HCEC 1CT (cell line): ENCODE data around the gene SND1.
A peak's percentile ranks its signal among the peaks of the same experiment; 100 is the strongest.

Source experiments
- DNase-seq: peaks from one replicate; pipeline ENCODE4 v3.0.0-alpha.2; 2017

SND1 gene

DNA sequence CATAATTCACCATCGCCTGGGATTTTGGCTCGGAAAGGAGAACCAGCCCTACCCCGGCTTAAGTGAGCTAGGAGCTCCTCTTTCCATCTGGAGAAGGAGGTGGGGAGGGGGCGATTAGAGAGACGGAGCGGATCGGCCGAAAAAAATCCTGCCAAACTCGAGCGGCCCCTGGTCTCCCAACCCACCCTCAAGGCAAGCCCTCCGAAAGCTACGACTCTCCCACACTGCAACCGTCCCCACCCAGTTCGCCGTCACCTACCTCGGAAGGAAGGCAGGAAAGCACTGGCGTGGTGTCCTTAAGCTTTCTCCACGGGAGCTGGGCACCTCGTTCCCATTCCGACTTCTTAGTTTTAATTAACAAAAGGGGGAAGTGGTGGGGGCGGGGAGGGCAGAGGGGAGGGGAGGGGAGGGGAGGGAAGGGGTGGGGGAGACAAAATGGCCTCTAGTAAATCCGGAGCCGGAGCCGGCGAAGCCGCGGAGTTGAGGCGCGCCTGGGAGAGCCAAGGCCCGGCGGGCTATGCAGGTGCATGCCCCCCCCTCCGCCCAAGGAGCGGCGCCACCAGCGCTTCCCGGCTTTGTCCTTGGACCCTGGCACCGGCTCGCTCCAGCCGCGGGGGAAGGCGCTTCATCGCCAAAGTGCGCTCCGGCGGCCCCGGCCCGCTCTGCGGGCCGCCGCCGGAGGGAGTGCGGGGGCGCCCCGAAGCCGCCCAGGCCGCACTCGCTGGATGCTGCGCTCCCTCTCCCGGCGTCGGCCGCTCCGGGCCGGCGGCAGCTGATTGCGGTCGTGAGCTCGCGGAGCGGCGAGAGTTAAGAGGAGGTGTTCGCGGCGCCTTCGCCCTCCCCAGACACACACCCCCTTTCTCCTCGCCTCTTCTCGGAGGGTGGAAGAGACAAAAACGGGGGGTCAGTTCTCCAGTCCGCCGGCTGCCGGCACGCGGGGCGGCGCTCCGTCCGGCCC is 378.9 kb downstream of the SND1 start, which contains the start of gene LRRC4:
TSS of gene LRRC4 (minus strand) at position 784 of the 958 bp plus-strand sequence. CDS start 797 bp downstream, outside the sequence.
- peak; percentile 45 for DNase-seq

DNA sequence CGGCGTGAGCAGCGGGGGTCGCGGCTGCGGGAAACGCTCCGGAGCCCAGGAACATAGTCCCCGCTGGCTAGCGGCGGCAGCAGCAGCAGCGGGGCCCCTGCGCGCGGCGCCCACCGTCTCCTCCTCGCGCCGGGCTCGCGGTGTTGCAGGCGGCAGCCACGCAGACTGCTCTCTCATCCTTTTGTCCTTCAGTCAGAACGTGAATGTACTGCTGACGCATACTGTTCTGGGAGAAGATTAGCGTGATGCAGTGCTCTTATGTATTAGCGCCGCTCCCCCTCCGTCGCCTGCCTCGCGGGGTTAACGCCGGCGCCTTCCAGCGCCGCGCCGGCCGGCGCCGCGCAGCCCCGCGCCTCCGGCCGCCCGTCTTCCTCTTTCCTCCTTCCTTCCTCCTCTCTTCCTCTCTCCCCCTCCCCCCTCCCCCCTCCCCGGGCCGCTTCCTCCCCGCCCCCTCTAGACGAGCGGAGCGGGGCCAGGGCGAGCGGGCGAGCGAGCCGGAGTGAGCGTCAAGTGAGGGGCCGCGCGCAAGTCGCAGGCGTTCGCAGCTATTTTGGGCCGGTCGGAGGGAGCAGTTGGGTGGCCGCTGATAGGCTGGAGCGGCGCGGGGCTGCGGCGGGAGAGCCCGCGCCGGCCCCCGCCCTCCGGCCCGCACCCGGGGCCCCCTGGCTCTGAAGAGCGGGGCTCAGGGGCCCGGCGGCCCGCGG is 380.1 kb downstream of the SND1 start:
- DNase-seq: peak; percentile 93

DNA sequence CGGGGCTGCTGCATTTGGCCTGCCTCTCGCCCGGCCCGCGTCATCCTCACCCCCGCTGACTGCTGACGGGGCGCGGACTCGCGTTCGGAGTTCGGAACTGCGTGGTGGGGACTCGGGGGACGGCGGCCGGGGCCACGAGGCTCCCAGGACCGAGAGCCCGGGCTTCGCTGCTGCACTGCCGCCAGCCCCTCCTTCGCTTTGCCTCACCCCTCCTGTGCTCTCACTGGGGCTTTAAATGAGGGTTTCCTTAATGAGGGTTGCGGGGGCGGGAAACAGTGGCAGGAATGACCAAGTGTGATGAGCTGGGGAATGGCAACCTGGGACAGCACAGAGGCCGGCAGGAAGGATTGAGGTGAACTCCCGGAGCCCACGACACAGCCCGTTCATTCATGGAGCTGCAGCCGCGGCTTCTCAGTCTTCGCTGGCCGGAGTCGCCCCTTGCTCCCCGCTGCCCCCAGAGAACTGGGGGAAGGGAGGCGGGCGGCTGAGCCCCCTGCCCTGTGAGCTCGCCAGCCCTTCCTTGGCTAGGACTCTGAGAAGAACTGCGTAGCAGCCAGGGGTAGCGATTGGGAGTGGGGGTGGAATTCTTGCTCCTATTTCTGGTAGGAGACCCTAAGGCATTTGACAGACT is 380.7 kb downstream of the SND1 start:
- DNase-seq: peak; percentile 11

DNA sequence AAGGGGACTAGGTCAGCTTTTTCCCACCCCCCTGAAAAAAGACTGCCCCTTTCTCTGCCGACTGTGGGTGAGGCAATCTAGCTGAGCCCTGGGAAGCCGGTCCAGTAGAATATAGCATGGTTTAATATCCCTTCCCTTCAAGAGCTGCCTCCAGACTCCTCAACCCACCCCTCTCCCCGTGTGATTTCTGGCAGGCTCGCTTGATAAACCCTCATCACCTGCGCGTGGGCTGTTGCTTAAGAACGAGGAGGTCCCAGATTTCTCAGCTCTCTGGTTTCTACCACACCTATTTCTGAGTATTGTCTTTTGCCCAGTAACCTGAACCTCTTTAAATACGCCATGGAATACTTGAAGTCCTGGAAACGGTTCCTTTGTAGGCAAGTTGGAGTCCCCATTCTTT is 381.3 kb downstream of the SND1 start:
- no peak for DNase-seq

DNA sequence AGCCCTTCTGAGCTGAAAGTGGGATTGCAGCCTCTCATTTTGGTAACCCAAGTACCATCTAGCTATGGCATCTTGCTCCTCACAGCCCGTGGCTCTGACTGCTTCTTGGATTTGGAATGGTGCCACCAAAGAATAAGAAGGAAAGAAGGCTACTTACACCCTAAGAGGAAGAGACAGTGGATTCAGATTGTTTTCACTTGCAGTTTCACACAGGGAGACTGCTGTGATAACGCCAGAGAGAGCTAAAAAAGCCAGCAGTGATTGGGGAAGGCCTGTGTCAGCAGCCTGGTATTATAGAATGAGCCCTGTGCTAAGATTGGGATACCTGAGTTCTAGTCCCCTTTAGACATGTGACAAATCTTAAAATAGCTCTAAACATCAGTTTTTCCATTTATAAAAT is 382.8 kb downstream of the SND1 start:
- no peak for DNase-seq

DNA sequence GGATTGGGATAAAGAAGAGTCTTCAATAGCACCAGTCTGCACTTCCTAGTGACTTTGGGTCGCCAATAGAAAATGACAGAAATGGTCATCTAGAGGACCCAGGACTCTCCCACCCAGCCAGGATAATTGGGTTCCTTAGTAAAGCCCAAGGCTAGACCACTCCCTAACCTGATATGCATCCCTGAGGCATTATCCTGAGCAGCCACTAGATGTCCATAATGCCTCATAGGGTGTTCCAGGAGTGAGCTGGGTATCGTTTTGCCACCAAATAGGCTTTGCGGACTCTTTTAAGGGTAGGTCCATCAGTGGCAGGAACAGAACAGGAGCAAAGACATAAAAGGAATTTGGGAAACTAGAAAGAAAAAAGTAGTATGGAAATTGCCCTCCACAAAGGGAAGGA is 383.7 kb downstream of the SND1 start:
- DNase-seq: no peak

DNA sequence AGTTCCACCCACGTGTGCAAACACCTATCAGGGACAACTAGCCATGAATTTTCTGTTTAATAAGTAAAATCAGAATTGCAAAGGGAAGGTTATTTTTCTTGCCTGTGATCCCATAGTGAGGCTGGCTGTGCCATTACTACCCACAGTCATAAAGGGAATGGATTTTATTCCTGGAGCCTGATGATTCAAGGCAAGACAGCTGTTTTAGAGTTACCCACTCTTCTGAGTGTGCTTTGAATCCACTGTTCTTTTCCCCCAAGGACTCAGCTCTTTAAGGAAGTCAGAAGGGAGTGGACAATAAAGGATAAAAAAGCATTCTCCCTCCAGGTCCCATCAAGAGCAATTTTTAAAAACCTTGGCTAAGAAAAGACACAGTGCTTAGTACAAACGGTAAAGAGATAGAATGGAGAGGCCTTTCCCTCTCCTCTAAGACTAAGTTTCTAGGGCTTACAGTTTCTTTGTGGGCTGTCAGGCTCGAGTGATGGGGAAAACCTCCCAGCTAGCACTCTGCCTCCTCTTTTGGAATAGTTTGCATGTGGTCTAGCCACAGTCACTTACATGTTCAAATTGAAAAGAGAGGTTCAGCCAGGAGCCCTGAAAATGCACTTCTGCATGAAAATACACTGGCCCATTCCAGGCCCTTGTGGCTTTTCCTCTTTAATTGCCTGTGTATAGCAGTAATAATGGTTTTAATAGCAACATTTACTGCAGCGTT is 384.4 kb downstream of the SND1 start:
- DNase-seq: no peak

DNA sequence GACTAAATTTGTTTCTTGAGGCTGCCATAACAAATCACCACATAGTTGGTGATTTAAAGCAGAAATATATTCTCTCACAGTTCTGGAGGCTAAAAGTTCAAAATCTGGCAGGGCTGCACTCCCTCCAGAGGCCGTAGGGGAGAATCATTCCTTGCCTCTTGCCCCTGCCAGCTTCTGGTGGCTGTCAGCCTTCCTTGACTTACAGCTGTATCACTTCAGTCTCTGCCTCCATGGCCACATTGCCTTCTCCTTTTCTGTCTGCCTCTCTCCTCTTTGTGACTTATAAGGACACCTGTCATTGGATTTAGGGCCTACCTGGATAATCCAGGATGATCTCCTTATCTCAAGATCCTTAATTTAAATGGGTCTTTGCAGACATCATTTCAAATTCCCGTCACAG is 385.1 kb downstream of the SND1 start:
- no peak for DNase-seq

DNA sequence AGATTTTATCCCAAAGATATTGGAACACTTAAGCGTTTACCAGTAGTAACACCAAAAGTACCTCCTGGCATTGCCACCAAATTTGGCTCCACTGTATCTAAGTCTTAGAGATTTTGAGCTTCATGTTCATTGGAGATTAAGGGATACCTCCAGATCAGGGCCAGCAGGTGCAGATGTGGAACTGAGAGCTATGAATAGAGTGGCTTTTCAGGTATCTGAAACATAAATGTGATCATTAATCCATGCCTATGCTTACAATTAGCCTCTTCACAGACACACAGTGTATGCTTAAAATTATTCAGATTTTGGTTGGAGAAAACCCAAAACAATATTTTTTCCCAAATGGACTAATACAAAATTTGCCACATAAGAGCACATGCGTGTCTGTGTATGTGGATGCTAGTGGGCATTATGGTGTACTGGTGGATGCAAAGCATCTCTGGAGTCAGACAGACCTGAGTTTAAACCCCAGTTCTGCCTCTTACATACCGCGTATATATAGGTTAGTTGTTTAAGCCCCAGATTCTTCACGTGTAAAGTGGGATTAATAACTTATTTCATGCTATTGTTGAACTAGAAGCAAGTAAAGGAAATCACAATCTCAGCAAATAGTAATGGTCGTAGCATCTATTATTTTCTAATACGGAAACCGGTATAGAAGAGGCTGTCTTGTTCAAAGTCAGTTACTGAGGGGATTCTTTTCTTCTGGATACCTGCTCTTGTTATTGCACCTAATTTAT is 386.1 kb downstream of the SND1 start:
- no peak for DNase-seq

DNA sequence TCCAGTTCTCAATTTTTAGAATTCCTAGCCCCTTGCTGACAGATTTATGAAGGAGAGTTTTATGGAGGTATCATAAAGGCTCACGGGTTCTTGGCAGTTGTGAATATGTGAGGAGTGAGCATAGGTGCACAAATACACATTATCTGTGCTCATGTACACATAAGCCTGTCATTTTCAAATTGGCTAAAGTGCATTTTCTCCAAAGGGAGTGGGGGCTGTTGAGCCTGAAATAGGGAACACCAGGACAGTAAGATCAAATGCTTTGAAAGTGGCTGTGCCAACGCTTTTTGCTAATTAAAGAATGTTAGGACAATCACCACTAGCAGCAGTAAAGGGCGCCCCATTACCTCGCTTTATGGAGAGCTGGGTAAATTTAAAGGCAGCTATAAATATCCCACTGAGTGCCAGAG is 387.6 kb downstream of the SND1 start:
- DNase-seq: no peak

DNA sequence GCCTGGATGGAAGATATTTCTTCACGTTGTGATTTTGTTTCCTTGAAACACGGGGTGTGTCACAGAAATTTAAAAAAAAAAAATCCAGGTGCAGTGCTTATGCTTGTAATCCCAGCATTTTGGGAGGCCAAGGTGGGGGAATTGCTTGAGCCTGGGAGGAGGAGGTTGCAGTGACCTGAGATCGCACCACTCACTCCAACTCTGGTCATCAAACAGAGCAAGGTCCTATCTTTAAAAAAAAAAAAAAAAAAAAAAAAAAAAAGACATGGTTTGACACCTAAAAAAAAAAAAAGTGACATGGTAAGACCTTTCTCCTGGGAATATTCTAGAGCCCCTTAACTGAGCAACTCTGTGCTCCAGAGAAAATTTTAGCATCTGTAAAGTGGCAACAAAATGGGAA is 388.2 kb downstream of the SND1 start:
- no peak for DNase-seq

DNA sequence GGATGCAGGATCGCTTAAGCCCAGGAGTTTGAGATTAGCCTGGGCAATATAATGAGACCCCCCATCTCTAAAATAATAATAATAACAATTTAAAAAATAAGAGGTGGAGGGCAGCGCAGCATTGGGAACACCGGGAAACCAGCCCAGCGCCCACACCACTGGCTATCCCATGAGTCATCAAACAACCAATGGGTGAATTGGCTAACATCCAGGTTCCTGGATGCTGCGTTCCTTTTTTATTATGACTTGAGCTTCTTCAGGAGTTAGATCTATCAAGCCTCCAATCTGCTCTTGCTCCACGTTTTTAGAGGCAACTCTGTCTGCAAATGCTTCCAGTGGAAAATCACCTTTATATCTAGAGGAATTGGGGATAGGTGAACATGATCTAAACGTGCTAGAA is 389.2 kb downstream of the SND1 start:
- DNase-seq: peak; percentile 73

DNA sequence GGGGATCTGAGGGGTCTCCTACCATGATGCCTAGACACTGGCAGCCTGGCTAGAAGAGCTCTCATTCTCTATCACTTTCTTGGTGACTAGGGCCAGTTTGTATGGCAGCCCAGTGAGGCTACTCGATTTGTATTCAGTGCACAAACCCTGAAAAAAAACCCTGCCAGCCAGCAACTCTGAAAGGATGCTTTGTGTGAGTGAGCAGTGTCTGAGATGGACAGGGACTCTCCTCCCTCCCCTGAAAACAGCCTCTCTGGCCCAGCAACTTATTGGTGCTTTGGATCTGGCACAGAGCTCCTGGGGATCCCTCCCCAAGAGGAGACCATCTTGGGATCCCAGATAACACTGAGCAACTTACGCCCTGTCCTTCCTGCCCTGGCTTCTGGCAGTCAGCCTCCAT is 390.0 kb downstream of the SND1 start:
- DNase-seq: no peak

DNA sequence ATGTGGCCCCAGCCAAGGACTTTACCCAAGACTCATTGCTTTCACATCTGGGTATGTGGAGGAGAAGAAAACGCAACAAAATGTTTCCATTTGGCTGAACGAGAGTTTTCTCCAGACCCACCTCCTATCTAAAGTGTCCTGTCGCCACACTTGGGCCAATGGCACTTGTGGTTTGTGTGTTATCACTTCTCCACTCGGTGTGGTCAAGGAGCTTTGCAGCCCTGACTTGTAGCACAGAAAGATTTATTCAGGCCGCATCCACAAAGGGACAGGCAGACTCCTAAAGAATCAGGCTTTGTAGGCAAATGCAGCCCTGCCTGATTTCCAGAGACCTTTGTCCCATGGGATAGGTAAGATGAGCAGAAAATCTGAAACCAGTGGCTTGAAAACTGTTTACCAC is 392.1 kb downstream of the SND1 start:
- DNase-seq: no peak

DNA sequence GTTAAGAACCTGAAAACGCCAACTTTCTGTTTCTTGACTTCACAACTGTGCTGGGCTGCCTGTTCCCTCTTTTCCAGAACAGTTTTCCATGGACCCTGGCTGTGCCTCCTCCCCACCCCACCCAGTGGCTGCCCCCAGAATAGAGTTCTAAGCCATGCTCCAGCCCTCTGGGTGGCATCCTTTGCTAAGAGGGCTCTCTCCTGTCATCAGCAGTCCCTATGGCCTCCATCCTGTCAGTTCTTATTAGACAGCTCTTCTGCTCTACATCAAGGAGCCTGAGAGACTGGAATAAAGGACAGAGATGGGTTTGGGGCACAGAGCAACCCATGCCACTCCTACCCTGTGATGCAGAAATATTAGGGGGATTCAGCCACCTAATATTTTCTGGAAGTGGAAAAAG is 393.2 kb downstream of the SND1 start:
- no peak for DNase-seq

DNA sequence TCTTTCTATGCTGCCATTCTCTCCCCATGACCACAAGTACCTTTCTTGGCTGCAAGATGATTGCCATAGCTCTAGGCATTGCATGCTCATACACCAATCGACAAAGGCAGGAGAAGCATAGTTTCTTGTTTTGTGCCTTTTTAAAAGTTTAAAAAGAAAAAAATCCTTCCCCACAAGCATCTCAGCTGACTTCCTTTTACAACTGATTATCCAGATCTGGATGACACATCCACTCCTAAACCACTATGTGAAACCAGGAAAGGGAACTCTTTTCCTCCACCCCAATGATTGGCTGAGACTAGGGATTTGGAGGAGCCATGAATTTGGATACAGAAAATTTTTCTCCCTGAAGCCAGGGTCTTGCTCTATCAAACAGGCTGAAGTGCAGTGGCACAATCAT is 393.8 kb downstream of the SND1 start:
- peak; percentile 30 for DNase-seq

DNA sequence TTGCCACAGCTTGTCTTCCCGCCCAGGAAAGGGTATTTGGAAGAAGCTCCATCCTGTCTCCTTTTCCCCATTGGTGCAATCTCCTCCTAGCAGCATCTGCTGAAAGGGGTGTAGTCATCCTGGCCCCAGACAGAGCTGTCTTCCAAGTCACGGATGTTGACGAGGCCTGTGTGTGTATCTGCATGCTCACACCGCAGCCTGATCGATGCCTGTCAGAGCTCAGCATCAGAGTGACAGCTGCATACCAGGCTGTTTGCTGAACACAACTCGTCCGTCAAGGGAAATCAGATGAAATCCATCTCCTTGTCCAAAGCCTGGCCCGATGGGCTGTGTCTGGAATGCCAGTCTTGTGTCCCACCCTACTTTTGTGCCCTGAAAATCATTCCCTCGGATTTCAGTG is 400.4 kb downstream of the SND1 start:
- no peak for DNase-seq

DNA sequence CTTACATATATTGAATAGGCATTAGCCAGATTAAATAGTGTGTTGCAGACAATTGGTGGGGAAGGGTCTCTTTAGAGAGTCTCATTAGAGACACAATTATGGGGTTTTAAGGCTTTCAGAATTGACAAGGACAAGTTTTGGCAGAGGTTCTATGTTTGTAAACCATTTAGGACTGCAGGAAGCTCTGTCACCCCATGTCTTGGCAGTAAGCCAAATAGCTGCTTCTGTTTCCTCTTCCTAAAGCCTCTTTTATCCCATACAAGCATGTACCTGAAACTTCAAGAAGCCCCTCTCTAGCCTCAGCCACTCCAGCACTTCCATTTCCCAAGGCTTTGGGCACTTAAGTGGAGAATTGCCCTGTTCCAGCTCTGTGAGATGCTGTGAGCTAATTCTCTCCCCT is 401.0 kb downstream of the SND1 start:
- peak; percentile 28 for DNase-seq

DNA sequence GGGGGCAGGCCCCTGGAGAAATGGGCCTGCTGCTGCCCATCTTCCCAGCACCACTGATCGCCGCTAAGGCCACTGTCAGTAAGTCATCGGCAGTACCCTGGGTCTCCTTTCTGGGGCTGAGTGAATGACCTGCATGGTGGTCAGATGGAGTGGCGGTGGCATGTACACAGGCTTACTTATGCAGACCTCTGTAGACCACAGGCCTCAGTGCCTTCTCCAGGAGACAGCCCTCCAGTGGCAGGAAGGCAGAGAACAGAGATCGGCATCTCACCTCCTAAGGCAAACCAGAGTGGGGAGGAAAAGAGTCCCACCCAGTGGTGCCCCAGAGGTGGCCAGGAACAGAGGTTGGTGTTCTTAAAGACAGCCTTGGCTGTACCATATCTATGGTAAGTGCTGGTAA is 402.0 kb downstream of the SND1 start:
- DNase-seq: no peak

DNA sequence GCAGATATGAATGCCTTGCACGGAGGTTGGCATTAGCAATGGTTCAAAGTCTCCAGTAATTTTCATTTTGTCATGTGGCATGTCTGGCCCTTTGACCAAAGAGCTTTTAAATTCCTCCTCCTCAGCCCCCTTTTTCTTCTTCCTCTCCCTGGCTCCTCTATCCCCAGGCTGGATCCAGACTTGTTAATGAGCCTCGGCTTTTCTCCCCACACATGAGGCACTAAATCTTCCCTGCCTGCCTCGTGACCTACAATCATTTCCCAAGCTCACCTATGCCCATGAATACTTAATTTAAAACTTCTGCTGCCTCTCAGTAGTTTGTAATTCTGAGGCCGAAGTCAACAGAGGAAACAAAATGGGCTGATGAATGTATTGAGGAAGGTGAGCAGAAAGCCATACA is 402.5 kb downstream of the SND1 start:
- DNase-seq: no peak

DNA sequence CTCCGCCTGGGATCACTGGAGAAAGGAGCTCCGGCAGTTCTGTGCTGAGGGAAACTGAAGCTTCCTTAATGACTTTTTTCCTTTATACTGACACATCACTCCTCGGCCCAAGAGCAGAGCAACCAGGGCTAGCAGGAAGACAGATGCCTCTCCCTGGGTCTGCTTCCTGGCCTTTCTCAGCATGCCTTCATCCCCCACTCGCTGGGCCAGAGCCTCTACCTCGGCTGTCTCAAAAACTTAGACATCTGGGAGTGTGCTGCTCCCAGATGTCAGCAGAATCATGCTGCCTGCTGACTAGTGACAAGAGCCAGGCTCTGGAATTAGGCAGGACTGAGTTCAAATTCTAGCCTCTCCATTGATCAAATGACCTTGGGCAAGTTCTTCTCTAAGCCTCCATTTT is 403.6 kb downstream of the SND1 start:
- DNase-seq: no peak

DNA sequence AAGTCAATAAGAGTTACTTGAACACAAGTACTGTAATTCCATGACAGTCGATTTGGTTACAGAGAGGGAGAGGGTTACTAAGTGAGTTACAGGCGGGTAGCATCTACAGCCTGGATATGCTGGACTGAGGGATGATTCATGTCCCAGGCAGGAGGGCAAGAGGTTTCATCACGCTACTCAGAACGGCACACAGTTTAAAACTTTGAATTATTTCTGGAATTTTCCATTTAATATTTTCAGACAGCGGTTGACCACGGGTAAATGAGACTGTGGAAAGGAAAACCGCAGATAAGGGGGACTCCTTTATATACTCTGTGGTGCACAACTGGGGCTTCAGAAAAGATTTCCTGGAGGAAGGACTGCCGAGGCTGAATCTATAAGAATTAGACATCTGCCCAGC is 404.9 kb downstream of the SND1 start:
- peak; percentile 81 for DNase-seq
